Measurements from ENCODE around the gene AKT2. TPM values are rescaled to one million over a fixed set of nuclear protein-coding genes. Genes with fewer than 3 reads are reported as not detected.

Gene AKT2
- total RNA-seq, 1 experiment from 2014 or later, result 80.6 TPM

DNA sequence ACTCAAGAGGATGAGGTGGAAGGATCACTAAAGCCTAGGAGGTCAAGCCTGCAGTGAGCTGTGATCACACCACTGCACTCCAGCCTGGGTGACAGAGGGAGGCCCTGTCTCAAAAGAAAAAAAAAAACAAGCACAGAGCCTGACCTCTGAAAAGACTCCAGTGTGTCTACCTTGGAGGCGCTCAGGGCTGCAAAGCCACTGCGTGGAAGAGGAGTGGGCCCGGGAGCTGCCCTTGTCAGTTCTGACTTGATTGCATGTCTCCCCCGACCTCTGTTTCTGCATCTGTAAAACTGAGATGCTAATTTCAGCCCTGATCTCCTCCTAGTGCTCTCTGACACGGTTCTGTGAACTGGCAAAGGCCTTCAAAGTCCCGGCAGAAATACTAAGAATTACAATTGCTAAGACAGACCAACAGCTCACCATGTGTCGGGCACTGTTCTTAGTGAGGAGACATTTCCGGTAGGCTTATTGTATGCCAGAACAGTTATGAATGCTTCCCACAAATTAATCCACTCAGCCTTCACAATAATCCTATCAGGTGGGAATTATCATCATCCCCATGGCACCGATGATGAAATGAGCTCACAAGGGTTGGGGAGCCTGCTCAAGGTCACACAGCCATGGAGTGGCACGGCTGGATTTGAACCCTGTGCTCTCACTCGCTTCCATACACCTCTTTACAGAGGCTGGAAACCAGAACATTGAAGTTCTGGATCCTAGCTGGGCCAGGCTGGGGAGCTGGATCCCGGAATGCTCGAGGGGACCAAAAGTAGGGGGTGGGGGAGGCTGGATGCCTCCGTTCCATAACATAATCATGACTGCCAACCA is 3.5 kb downstream of the AKT2 start:
- peaks cover 85% of the 10 kb centered on the region for H3K79me2 ChIP-seq (ENCODE audit: low read length)
- H3K36me3 ChIP-seq (ENCODE audit: low read depth, low read length), result no peaks in the 10 kb centered on the region
- no peak overlapping the region for H3K27ac ChIP-seq (ENCODE audit: low read length)
- H3K4me1 ChIP-seq (ENCODE audit: insufficient read depth, low read length), result 0 out of 2 replicates have a peak, but pooled peaks cover 5% of the 10 kb centered on the region
- H3K9me2 ChIP-seq (replicated peaks; ENCODE audit: low read length), result no peaks in the 10 kb centered on the region
- ATAC-seq, result no peak
- H3K4me2 ChIP-seq (ENCODE audit: low read length), result no peak overlapping the region
- no peaks in the 10 kb centered on the region for H3K9me3 ChIP-seq (ENCODE audit: low read length)
- no peaks in the 10 kb centered on the region for H3F3A ChIP-seq (ENCODE audit: low read length, unreplicated experiment)
- TF ChIP-seq EZH2 (IDR thresholded peaks at IDR 0.05; ENCODE audit: low read length, unreplicated experiment), result no peak
- CTCF ChIA-PET, result no interaction called here
- DNase-seq, result no peak
- no peaks in the 10 kb centered on the region for H3K27me3 ChIP-seq (ENCODE audit: low read length)
- H4K20me1 ChIP-seq (ENCODE audit: low read length), result 0 out of 2 replicates have a peak, but pooled peaks cover 5% of the 10 kb centered on the region
- no peak overlapping the region for H3K4me3 ChIP-seq (ENCODE audit: low read length)
- BruUV-seq (replicated peaks), result no TSS peak
- no peak overlapping the region for H3K9ac ChIP-seq (ENCODE audit: low read length)
- no peak overlapping the region for H2AFZ ChIP-seq (ENCODE audit: low read length)
- intact Hi-C loops (cut with micrococcal nuclease), result no loop called here
- POLR2A ChIA-PET (ENCODE audit: unreplicated experiment), result no interaction called here

DNA sequence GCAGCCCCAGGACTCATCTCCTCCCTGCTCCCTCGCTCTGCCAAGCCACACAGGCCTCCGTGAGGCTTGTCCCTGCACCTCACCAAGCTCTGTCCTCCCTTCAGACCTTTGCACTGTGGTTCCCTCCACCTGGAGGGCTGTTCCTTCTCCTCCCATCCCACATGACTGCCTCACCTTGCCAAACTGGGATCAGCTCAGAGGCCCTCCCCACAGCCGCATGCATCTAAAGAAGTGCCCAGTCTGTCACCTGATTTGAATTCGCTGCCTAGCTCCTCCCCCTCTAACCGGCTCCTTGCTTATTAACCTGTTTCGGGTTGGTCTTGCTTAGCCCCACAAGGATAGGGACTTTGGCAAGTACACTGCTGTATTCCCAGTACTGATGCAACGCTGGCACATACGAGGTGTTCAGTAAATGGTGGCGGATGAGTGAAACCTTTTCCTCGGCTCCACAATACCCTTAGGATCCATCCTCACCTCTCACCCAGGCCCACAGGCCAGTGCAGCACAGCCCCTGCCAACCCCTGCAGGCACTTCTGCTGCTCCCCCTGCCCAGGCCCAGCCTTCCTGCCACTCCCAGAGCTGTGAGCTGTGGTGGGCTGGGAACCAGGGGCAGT is 4.4 kb downstream of the AKT2 start:
- no peak for DNase-seq
- H3K4me3 ChIP-seq (ENCODE audit: low read length), result no peak overlapping the region
- peaks cover 90% of the 10 kb centered on the region for H3K79me2 ChIP-seq (ENCODE audit: low read length)
- 0 out of 2 replicates have a peak, but pooled peaks cover 2% of the 10 kb centered on the region for H3K4me1 ChIP-seq (ENCODE audit: insufficient read depth, low read length)
- no peaks in the 10 kb centered on the region for H3K9me3 ChIP-seq (ENCODE audit: low read length)
- CTCF ChIA-PET, result no interaction called here
- no peaks in the 10 kb centered on the region for H3K27me3 ChIP-seq (ENCODE audit: low read length)
- no peak for TF ChIP-seq EZH2 (IDR thresholded peaks at IDR 0.05; ENCODE audit: low read length, unreplicated experiment)
- TF ChIP-seq EZH2phosphoT487 (IDR thresholded peaks at IDR 0.05; ENCODE audit: borderline replicate concordance, low read length), result no peak
- TF ChIP-seq, protein P1, sequence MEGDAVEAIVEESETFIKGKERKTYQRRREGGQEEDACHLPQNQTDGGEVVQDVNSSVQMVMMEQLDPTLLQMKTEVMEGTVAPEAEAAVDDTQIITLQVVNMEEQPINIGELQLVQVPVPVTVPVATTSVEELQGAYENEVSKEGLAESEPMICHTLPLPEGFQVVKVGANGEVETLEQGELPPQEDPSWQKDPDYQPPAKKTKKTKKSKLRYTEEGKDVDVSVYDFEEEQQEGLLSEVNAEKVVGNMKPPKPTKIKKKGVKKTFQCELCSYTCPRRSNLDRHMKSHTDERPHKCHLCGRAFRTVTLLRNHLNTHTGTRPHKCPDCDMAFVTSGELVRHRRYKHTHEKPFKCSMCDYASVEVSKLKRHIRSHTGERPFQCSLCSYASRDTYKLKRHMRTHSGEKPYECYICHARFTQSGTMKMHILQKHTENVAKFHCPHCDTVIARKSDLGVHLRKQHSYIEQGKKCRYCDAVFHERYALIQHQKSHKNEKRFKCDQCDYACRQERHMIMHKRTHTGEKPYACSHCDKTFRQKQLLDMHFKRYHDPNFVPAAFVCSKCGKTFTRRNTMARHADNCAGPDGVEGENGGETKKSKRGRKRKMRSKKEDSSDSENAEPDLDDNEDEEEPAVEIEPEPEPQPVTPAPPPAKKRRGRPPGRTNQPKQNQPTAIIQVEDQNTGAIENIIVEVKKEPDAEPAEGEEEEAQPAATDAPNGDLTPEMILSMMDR (conservative IDR thresholded peaks at IDR 0.05; ENCODE audit: low read depth, low read length), result no peak
- intact Hi-C loops (cut with micrococcal nuclease), result no loop called here
- no peak for ATAC-seq
- POLR2A ChIA-PET (ENCODE audit: unreplicated experiment), result no interaction called here
- H4K20me1 ChIP-seq (ENCODE audit: low read length), result 0 out of 2 replicates have a peak, but pooled peaks cover 5% of the 10 kb centered on the region
- no peak overlapping the region for H2AFZ ChIP-seq (ENCODE audit: low read length)
- no TSS peak for BruUV-seq (replicated peaks)
- H3K36me3 ChIP-seq (ENCODE audit: low read depth, low read length), result no peaks in the 10 kb centered on the region
- H3K9ac ChIP-seq (ENCODE audit: low read length), result no peak overlapping the region
- H3F3A ChIP-seq (ENCODE audit: low read length, unreplicated experiment), result no peaks in the 10 kb centered on the region
- no peaks in the 10 kb centered on the region for H3K9me2 ChIP-seq (replicated peaks; ENCODE audit: low read length)
- H3K27ac ChIP-seq (ENCODE audit: low read length), result no peak overlapping the region
- H3K4me2 ChIP-seq (ENCODE audit: low read length), result no peak overlapping the region

DNA sequence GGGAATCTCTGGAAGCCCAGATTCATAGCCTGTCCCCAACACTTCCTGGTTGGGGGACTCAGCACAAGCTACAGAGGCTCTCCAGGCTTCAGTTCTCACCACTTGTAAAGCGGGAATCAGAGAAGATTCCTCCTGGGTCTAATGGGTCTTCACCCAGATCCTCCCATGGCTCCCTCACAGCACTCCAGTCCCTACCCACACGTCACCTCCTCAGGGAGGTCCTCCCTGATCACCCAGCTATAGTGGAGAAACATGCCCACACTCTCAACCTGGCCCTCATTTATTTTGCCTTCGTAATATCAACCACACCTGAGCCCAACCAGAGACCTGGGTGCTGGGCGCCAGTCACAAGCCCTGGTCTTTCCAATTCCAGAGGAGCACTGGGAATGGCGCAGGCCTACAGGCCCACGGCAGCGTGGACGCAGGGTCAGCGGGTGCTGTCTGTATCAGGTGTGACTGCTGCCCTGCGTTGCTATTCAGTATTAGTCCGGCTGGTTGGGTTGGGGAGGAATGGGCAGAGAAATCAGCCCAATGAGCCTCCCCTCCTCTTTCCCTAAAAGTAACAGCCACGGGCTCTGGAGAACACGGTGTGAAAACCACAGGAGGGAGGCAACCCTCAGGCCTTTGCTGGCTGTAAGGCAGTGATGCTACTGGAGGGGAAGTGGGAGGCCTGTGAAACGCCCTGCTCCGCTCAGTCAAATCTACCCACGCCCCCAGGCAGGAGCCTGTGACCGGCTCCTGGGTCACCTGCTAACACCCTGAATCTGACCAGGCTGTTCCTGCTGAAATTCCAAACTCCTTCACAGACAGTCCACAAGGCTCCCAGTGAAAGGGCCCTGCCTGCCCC is 5.2 kb downstream of the AKT2 start:
- ATAC-seq (no peak), DNase-seq (no peak)
- Histone ChIP-seq H3K9me2 (replicated peaks; ENCODE audit: low read length) (no peaks in the 10 kb centered on the region), H3K9me3 (ENCODE audit: low read length) (no peaks in the 10 kb centered on the region), H3K36me3 (ENCODE audit: low read depth, low read length) (no peaks in the 10 kb centered on the region), H3K4me3 (ENCODE audit: low read length) (no peak overlapping the region), H3K9ac (ENCODE audit: low read length) (no peak overlapping the region), H2AFZ (ENCODE audit: low read length) (no peak overlapping the region), H3K27ac (ENCODE audit: low read length) (no peak overlapping the region), H3K27me3 (ENCODE audit: low read length) (no peaks in the 10 kb centered on the region), H3F3A (ENCODE audit: low read length, unreplicated experiment) (no peaks in the 10 kb centered on the region), H4K20me1 (ENCODE audit: low read length) (0 out of 2 replicates have a peak, but pooled peaks cover 5% of the 10 kb centered on the region), H3K79me2 (ENCODE audit: low read length) (peaks cover 94% of the 10 kb centered on the region), H3K4me1 (ENCODE audit: insufficient read depth, low read length) (no peaks in the 10 kb centered on the region), H3K4me2 (ENCODE audit: low read length) (no peak overlapping the region)
- ChIA-PET CTCF (no interaction called here), POLR2A (ENCODE audit: unreplicated experiment) (no interaction called here)
- BruUV-seq (replicated peaks), result no TSS peak
- TF ChIP-seq, protein P1 (conservative IDR thresholded peaks at IDR 0.05; ENCODE audit: low read depth, low read length), result no peak
- TF ChIP-seq EZH2 (IDR thresholded peaks at IDR 0.05; ENCODE audit: low read length, unreplicated experiment) (no peak), EZH2phosphoT487 (IDR thresholded peaks at IDR 0.05; ENCODE audit: borderline replicate concordance, low read length) (no peak)
- intact Hi-C loops (cut with micrococcal nuclease), result no loop called here
